ENCODE results near the gene ANGPTL2. TPM values are rescaled to one million over a fixed set of nuclear protein-coding genes. Genes with fewer than 3 reads are reported as not detected.

The ANGPTL2 gene
- total RNA-seq, 1 experiment from 2014 or later, result 5.1 TPM

- H3K36me3 Mint-ChIP-seq (ENCODE audit: insufficient read depth in 1 of 3, low read depth in 3 of 3), result no peaks in the 10 kb centered on the region; a peak in 1 of 7 replicates
Measured at GRCh38 chr9:127098916-127099553, 23.4 kb downstream of the ANGPTL2 start.

More at GRCh38 chr9:127098916-127099553, 23.4 kb downstream of the ANGPTL2 start:
- Mint-ChIP-seq H3K4me1 (no peaks in the 10 kb centered on the region), H3K4me3 (no peak overlapping the region), H3K9me3 (no peaks in the 10 kb centered on the region; a peak in 1 of 5 replicates), H3K27me3 (ENCODE audit: low read depth) (no peaks in the 10 kb centered on the region), H3K27ac (peak overlapping the region in 2 of 3 experiments; percentile 34 to 91; a peak in 2 of 7 replicates)
- Histone ChIP-seq H4K20me1 (ENCODE audit: control insufficient read depth, insufficient read depth, insufficient read length) (no peaks in the 10 kb centered on the region), H2AK5ac (ENCODE audit: insufficient read length, low read length) (no peak overlapping the region), H2BK20ac (ENCODE audit: low read depth, low read length, poor library complexity, severe bottlenecking) (no peak overlapping the region), H3K4me2 (ENCODE audit: insufficient read depth, insufficient read length, low read length) (no peak overlapping the region), H3K4me1 (ENCODE audit: insufficient read depth, low read length) (no peaks in the 10 kb centered on the region), H3K4ac (ENCODE audit: low read depth, low read length) (no peak overlapping the region), H3K27ac (ENCODE audit: insufficient read length, low read depth, low read length) (no peak overlapping the region), H3K9me3 (ENCODE audit: control insufficient read depth, low read depth, low read length) (no peaks in the 10 kb centered on the region), H2BK12ac (ENCODE audit: insufficient read length, low read depth, low read length) (no peak overlapping the region), H3K23ac (ENCODE audit: insufficient read length, low read depth, low read length) (no peak overlapping the region), H4K8ac (replicated peaks; ENCODE audit: insufficient read length, low read depth, low read length) (no peak overlapping the region), H4K5ac (ENCODE audit: insufficient read length, low read depth, low read length) (no peak overlapping the region), H3K14ac (ENCODE audit: insufficient read depth, low read length) (no peak overlapping the region; the same call in 1 of the 2 replicates), H3K79me1 (ENCODE audit: insufficient read depth, low read depth, low read length, poor library complexity, severe bottlenecking) (no peaks in the 10 kb centered on the region), H3K23me2 (ENCODE audit: insufficient read length, low read depth, low read length, poor library complexity, severe bottlenecking) (no peaks in the 10 kb centered on the region), H2BK120ac (ENCODE audit: low read depth, low read length, poor library complexity, severe bottlenecking) (no peak overlapping the region), H2BK15ac (ENCODE audit: low read depth, low read length) (no peak overlapping the region), H3K9ac (ENCODE audit: extremely low read depth, insufficient read length, low read length) (no peak overlapping the region), H2BK5ac (ENCODE audit: insufficient read length, low read length) (no peak overlapping the region), H3K18ac (ENCODE audit: insufficient read length, low read depth, low read length) (no peak overlapping the region), H4K91ac (ENCODE audit: insufficient read length, low read depth, low read length) (no peak overlapping the region), H3K56ac (ENCODE audit: insufficient read length, low read depth, low read length) (no peak overlapping the region), H3K27me3 (ENCODE audit: insufficient read depth, low read length) (no peaks in the 10 kb centered on the region), H2AFZ (ENCODE audit: low read length) (no peak overlapping the region), H3T11ph (ENCODE audit: low read length) (no peak overlapping the region), H3K79me2 (ENCODE audit: insufficient read depth, low read length) (no peaks in the 10 kb centered on the region)
- TF ChIP-seq CTCF (conservative IDR thresholded peaks at IDR 0.05), result no peak
- no CpG with 5 or more reads among the region's 7 CpGs for WGBS (ENCODE audit: extremely low coverage, insufficient read length, low lambda C conversion rate)
- no peak for DNase-seq
